HK-2 (cell line): ENCODE results near the gene APC2.

ENCODE experiments used
- DNase-seq: peaks from one replicate; pipeline ENCODE4 v3.0.0-alpha.2; 2018; ENCODE audit not compliant: unreplicated experiment

Gene APC2

DNA sequence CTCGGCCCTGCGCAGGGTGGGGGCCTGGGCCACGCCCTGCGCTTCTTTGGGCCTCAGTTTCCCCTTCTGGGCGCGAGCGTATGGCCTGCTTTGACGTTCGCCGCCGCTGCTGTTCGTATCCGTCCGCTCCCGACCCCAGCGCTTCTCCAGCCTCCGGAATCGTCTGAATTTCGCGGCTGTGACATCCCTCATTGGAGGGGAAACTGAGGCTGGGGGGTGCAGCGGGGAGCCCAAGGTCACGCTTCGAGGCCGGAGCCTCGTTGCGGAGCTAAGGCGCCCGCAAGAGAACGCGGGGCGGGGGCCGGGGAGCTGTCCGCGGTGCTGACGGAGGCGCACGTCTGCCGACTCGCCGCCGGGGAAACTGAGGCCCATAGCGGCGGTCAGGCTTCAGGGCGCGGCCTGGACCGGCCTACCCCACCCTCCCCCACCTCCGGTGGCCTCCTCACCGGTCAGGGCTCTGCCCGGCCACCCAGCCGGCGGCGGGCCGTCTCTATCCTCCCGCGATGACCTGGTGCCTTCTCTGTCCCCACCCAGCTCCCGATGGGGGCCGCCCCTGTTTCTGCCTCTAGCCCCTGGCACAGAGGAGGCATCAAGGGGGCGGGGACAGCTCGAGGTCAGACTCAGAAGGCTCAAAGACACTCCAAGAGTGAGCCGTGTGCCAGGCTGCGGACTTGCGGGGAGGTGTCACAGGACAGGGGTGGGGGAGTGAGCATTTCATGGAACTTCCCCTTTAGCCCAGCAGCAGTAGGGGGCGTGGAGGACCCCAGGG, 3.0 kb upstream of the APC2 start:
- no peak for DNase-seq

DNA sequence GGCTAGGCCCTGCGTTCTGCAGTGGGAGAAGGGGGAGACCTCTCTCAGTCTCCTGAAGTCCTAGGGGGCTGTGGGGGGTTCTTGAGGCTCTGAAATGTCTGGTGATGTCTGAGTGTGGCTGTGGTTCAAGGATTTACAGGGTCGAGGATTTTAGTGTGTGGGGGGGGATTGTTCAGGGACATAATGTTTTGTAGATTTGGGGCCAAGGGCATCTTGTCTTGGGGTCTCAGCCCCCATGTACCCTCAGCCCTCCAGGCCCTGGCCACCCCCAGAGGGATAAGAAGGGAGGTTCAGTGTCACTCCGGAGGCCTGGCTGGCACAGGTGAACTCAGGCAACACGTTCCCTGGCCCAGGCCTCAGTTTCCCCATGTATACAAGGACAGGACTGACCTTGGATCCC, 2.4 kb upstream of the APC2 start:
- DNase-seq: no peak

DNA sequence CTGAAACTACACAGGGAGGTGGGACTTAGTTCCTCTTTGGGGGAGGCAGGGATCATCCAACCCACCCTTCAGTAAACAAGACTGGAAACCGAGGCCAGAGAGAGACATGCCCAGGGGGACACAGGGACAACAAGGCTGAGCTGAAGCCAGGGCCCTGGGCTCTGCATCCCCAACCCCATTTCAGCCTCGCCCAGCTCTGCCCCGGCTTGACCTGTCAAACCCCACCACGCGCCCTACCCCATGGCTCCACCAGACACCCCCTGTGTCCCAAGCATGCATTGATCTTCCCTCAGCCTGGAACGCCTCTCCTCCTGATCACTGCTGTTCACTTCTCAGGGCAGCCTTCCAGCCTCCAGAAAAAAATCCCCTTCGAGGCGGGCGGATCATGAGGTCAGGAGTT, 2.0 kb upstream of the APC2 start:
- DNase-seq: no peak

DNA sequence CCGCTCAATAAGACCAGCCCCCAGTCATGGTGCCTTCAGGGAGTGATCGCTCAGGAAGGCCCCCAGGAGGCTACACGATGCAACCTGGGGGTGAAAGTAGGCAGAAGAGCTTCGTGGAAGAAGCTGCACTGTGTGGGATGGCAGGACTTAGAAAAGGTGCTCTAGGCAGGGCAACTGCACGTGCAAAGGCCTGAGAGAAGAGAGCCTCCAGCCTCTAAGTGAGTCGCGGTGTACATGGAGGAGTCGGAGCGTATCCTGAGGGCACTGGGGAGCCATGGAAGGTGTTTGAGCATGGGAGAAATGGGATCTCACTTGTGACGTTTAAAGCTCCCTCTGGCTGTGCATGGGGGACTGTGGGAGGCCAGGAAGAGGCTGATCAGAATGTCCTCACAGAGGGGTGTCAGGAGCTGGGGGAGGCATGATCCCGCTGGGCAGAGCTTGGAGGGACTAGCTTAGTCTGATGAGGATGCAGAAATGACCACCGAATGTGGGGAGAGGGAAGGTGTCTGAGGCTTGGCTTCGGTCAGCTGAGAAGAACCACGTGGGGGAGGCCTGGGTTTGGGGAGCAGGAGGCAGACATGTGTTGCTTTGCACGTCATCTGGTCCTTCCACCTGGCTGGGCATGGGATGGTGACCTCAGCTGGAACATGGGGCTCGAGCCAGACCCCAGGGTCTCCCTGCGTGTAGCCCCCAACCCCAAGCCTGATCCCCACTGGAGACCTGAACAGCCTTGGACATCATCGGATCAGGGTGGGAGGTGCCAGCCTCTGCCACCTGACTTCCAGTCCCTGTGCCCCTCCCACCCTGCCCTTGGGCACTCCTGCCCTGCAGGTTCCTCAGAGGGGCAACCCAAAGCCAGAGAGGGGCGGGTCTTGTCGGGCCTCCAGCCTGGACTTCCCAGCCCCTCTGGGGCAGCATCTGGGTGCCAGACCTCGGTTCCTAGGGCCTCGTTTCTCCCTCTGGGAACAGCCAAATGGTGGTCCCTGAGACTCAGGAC, 1.1 kb downstream of the APC2 start:
- no peak for DNase-seq

DNA sequence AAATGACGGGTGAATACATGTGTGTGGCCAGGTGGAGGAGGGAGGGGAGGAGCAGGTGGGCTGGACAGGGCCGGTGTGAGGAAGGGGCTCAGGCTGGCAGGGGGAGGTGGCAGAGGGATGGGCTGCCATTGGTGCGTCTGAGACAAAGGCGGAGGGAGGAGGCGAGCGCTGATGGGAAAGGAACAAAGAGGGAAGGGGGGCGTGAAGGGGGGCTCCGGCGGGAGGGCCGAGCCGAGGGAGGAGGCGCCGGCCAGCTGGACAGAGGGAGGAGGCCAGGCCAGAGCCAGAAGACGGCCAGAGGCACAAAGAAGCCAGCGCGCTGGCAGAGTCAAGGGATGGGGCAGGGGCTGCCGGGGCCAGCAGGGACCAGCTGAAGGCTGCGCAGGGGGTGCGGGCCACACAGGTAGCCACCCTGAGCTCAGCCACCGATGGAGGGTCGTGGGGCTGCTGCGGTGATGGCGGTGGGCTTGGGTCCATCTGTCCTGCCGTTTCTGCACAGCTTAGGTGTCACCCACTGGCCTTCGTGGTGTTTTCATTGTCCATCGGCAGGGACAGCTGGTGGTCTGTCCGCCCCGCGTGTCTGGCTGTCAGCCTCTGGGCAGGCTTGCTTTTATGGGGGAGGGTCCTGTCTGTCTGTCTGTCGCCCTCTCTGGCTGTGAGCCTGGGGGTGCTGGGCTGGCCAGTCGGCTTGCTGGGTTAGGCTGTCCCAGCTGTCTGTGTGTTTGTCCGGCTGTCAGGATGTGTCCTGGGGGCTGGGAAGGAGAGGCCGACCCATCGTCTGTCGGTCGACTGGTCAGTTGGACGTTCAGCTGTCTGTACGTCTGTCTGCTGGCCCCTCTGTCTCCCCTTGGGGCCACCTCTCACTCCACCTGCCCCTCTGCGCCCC, 2.2 kb downstream of the APC2 start:
- DNase-seq: no peak

DNA sequence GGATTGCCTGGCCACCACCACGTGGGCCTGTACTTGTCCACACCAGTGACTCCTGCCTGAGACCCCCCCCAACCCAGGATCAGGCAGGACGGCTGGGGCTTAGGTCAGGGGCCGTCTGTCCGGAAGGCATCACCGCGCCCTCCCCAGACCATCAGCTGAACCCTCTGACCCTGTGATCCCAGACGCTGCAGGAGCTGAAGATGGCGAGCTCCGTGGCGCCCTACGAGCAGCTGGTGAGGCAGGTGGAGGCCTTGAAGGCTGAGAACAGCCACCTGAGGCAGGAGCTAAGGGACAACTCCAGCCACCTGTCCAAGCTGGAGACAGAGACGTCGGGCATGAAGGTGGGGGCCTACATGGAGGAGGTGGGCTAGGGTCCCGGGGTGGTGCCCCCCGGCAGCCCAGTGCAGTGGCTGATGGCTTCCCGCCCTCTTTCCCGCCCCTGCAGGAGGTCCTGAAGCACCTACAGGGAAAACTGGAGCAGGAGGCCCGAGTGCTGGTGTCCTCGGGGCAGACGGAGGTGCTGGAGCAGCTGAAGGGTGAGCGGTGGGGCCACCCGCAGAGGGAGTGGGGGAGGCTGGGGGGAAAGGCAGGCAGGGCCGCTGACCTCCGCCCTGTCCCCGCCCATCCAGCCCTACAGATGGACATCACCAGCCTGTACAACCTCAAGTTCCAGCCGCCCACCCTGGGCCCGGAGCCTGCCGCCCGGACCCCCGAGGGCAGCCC, 3.0 kb downstream of the APC2 start:
- no peak for DNase-seq

DNA sequence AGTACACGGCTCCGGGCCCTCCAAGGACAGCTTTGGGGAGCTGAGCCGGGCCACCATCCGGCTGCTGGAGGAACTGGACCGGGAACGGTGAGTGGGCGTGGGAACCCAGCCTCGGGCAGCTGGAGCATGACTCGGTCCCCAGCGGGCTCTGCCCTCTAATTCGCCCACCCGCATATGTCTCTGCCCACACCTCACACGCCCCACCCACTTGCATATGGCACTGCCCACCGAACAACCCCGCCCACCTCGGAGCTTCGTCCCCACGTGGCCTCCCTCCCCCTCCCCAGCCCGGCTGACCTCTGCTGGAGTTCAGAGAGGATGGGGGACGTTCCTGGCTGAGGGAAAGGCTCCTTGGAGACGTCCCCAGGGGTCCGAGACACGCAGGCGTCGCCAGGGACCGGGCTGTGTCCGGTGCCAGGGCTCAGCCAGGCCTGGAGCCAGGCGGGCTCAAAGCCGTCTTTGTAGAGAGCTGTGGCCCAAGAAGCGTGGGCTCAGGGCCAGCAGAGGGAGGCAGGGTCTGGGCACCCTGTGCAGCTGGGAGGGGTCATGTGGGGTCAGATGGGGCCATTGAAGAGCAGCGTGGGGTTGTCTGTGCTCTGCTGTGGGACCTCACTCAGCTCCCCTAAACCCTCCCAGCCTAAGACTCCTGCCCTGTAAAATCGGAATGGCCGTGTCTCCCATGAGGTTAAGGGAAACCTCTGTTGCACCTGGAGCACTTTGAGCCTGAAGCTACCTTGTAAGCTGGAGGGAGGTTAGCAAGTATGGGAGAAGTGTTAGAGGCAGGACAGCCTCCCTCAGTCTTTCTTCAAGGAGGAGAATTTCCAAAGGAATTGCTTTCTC, 3.8 kb downstream of the APC2 start:
- peak; percentile 89 for DNase-seq

DNA sequence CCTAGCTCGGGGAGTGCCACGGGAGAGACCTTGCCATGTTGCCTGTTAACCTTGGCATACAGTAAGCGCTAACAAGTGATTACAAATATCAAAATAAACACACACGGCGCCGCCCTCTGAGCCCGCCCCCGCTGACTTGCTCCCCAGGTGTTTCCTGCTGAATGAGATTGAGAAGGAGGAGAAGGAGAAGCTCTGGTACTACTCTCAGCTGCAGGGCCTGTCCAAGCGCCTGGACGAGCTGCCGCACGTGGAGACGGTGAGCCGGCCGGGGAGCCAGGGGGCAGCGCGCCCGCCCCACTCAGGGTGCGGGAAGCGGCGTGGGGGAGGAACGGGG, 5.0 kb downstream of the APC2 start:
- DNase-seq: no peak

DNA sequence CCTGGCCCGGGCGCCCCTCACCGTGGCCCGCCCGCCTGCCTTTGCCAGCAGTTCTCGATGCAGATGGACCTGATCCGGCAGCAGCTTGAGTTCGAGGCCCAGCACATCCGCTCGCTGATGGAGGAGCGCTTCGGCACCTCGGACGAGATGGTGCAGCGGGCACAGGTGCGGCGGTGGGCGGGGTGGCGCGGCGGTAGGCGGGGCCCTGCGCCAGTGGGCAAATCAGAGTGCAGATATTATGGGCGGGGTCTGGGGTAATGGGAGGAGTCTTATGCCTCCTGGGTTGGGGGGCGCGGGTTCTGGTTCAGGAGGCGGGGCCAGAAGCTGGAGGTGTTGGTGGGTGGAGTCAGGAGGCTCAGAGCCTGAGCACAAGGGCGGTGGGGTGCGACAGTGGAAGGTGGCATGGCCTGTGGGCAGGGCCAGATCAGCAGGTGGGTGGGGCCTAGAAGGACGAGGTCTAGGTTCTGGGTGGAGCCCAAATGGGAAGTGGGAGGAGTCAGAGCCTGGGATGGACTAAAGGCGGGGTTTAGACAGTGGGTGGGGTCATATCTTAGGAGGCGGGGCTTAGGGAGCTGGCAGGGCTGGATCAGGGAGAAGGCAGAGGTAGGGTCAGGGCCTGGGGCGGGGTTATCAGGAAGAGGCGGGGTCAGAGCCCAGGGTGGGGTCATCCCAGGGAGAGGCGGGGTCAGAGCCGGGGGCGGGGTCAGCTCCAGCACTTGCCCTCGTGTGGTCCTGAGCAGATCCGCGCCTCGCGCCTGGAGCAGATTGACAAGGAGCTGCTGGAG, 5.6 kb downstream of the APC2 start:
- DNase-seq: peak; percentile 80

DNA sequence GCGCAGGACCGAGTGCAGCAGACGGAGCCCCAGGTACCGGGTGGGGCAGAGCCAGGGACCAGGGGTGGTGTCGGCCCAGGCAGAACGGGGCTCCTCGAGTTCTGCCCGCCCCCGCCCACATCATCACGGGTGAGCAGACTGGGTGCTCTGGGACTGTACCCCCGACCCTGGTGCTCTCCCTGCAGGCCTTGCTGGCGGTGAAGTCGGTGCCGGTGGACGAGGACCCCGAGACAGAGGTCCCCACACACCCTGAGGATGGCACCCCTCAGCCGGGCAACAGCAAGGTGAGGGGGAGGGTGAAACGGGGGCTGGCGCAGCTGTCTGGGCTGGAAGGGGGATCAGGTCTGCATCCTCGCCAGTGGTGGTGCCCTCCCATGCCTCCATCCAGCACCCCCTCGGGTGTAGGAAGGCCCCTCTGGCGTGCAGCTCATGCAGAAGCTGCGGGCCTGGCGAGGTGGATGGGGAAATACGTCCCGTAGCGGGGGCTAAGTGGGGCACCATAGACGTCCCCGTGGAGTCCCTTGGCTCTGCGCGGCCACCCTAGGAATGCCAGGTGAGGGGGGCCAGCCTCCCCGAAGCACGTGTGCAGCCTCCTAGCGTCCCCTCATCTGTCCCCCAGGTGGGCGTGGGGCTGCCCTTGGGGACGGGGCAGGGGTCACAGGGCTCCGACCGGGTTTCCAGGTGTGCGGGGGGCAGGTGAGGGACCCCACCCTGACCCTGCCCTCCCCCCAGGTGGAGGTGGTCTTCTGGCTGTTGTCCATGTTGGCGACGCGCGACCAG, 6.4 kb downstream of the APC2 start:
- no peak for DNase-seq

DNA sequence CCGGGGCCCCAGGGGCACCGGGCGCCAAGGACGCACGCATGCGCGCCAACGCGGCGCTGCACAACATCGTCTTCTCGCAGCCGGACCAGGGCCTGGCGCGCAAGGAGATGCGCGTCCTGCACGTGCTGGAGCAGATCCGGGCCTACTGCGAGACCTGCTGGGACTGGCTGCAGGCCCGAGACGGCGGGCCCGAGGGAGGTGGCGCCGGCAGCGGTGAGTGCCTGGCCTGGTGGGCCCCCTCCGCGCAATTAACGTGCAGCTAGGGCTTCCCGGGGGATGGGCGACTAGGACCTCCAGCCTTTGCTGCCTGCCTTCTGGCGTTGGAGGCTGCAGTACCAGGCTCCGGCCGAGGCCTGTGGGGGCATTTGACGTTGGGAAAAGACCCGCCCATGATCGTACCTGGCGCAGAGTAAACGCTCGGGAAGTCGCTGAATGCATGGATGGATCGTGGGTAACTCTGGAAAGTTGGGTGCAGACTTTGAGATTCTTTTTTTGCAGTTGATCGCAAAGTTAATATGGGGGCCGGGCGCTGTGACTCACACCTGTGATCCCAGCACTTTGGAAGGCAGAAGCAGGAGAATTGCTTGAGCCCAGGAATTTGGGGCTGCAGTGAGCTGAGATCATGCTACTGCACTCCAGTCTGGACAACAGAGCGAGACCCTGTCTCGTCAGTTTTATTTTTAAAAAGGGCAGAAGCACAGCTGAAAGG, 7.3 kb downstream of the APC2 start:
- DNase-seq: no peak

DNA sequence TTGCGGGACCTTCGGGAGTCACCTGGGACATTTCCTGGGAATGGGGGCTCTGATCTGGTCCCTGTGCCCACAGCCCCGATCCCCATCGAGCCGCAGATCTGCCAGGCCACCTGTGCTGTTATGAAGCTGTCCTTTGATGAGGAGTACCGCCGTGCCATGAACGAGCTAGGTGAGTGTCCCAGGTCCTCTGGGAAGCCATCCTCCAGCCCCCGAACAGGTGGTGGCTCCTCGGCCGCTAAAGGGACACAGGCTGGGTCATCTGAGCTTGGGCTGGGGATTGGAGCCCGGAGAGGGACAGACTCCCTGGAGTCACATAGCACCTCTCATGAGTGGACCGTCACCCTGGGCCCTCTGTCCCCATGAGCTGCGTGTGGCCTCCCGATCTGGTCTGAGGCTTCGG, 8.0 kb downstream of the APC2 start:
- DNase-seq: no peak

DNA sequence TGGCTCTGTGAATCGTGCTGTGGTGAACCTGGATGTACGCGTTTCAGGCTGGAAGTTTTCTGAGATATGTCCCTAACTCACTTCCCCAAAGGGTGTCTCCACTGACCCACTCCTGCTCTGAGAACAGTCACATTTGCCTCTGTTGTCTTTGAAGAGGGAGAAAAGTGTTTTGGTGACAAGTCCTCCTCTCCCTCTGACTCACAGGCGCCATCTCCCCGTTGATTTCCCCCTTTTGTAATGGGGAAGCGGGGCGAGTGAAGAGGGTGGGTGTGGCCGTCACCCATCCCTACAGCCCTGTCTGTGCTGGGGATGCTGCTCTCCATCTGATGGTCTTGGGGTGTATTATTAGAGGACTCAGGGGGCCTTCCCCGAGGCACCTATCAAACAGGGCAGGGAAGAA, 9.6 kb downstream of the APC2 start:
- no peak for DNase-seq

DNA sequence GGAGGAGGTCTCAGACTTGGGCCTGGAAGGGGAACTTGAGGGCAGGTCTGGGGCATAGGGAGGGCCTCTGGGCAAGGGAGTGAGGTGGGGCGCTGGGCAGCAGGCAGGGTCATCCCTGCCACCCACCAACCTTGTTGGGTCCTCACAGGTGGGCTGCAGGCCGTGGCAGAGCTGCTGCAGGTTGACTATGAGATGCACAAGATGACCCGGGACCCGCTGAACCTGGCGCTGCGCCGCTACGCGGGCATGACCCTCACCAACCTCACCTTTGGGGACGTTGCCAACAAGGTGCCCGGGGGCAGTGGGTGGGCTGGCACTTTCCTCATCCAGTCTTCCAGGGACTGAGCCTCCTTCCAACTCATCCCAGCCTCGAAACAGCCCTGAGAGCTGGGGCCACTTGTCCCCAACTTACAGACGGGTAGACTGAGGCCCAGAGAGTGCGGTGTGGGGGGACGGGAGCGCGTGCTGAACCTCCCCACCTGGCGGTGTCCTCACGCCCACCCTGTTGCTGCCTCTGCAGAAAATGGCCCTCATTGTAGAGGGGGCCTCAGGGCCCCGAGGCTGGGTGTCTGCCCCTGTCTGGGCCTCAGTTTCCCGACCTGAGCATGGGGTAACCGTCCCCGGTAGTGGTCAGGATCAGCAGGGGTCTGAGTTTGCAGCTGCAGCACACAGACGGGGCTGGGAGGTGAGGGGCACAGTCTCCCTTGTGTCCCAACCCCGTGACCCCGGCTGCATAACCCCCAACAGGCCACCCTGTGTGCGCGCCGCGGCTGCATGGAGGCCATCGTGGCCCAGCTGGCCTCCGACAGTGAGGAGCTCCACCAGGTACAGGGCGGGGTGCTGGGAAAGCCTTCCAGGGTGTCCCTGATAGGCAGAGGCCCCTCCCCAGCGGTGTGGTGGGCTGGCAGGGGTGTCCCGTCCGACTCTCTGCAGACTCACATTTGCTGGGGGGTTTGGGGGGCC, 10.4 kb downstream of the APC2 start:
- no peak for DNase-seq

DNA sequence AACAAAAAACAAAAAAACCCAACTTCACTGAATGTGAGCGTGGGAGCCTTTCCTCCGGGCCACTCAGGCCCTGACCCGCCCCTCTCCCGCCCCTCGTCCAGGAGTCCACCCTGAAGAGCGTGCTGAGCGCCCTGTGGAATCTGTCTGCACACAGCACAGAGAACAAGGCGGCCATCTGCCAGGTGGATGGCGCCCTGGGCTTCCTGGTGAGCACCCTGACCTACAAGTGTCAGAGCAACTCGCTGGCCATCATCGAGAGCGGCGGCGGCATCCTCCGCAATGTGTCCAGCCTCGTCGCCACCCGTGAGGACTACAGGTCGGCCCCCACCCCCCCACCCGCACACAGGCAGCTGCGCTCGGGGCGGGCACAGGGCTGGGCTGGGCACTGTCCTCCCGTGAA, 11.9 kb downstream of the APC2 start:
- no peak for DNase-seq

DNA sequence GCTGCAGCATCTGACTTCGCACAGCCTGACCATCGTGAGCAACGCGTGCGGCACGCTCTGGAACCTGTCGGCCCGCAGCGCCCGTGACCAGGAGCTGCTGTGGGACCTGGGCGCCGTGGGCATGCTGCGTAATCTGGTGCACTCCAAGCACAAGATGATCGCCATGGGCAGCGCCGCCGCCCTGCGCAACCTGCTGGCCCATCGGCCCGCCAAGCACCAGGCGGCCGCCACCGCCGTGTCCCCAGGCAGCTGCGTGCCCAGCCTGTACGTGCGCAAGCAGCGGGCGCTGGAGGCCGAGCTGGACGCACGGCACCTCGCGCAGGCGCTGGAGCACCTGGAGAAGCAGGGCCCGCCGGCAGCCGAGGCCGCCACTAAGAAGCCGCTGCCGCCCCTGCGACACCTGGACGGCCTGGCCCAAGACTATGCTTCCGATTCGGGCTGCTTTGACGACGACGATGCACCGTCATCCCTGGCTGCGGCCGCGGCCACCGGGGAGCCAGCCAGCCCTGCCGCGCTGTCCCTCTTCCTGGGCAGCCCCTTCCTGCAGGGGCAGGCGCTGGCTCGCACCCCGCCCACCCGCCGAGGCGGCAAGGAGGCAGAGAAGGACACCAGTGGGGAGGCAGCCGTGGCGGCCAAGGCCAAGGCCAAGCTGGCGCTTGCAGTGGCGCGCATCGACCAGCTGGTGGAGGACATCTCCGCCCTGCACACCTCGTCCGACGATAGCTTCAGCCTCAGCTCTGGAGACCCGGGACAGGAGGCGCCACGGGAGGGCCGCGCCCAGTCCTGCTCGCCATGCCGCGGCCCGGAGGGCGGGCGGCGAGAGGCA, 15.5 kb downstream of the APC2 start:
- no peak for DNase-seq
